Measurements from ENCODE around the gene FAM163B. TPM values are rescaled to one million over a fixed set of nuclear protein-coding genes. Genes with fewer than 3 reads are reported as not detected.
"Not testable (repeated sequence)": the region's sequence is repeated elsewhere in the genome, so short reads cannot be mapped to it uniquely, and the experiment has no call there.

FAM163B gene
- total RNA-seq, 1 experiment from 2014 or later = not detected

- BruUV-seq (replicated peaks) = no TSS peak
- H3K36me3 Mint-ChIP-seq (ENCODE audit: insufficient read depth, unreplicated experiment) = no peaks in the 10 kb centered on the region
- H3K4me3 Mint-ChIP-seq (ENCODE audit: unreplicated experiment) = no peak overlapping the region
- ChIA-PET POLR2A (no interaction called here), CTCF (no interaction called here)
- no peaks in the 10 kb centered on the region for H3K4me1 Mint-ChIP-seq (ENCODE audit: insufficient read depth, unreplicated experiment)
- intact Hi-C loops (cut with micrococcal nuclease) = no loop called here
- peaks cover 66% of the 10 kb centered on the region for H3K27me3 Mint-ChIP-seq (ENCODE audit: insufficient read depth, unreplicated experiment)
- no peaks in the 10 kb centered on the region for H3K9me3 Mint-ChIP-seq (ENCODE audit: unreplicated experiment)
- no peak for TF ChIP-seq CTCF (IDR thresholded peaks at IDR 0.05; ENCODE audit: unreplicated experiment)
- no peak overlapping the region for H3K27ac Mint-ChIP-seq (ENCODE audit: low read depth, unreplicated experiment)
- DNase-seq (ENCODE audit: unreplicated experiment) = no peak
Observed at GRCh38 chr9:133627341-133627740, 18.2 kb upstream of the FAM163B start.

GRCh38 chr9:133626008-133626407 lies 16.8 kb upstream of the FAM163B start:
- intact Hi-C loops (cut with micrococcal nuclease); H3K9me3 Mint-ChIP-seq (ENCODE audit: unreplicated experiment); DNase-seq (ENCODE audit: unreplicated experiment); BruUV-seq (replicated peaks); H3K4me1 Mint-ChIP-seq (ENCODE audit: insufficient read depth, unreplicated experiment); CTCF ChIA-PET; H3K4me3 Mint-ChIP-seq (ENCODE audit: unreplicated experiment); H3K27ac Mint-ChIP-seq (ENCODE audit: low read depth, unreplicated experiment); H3K36me3 Mint-ChIP-seq (ENCODE audit: insufficient read depth, unreplicated experiment); POLR2A ChIA-PET: not testable (repeated sequence)
- H3K27me3 Mint-ChIP-seq (ENCODE audit: insufficient read depth, unreplicated experiment) = peaks cover 79% of the 10 kb centered on the region

- CTCF ChIA-PET = no interaction called here
- H3K27ac Mint-ChIP-seq (ENCODE audit: low read depth, unreplicated experiment) = no peak overlapping the region
- H3K9me3 Mint-ChIP-seq (ENCODE audit: unreplicated experiment) = no peaks in the 10 kb centered on the region
- H3K36me3 Mint-ChIP-seq (ENCODE audit: insufficient read depth, unreplicated experiment) = no peaks in the 10 kb centered on the region
- peaks cover 100% of the 10 kb centered on the region for H3K27me3 Mint-ChIP-seq (ENCODE audit: insufficient read depth, unreplicated experiment)
- TF ChIP-seq CTCF (IDR thresholded peaks at IDR 0.05; ENCODE audit: unreplicated experiment) = no peak
- POLR2A ChIA-PET = no interaction called here
- no peak for DNase-seq (ENCODE audit: unreplicated experiment)
- intact Hi-C loops (cut with micrococcal nuclease) = no loop called here
- no peaks in the 10 kb centered on the region for H3K4me1 Mint-ChIP-seq (ENCODE audit: insufficient read depth, unreplicated experiment)
- no TSS peak for BruUV-seq (replicated peaks)
- H3K4me3 Mint-ChIP-seq (ENCODE audit: unreplicated experiment) = no peak overlapping the region
Observed at GRCh38 chr9:133622555-133622954, 13.4 kb upstream of the FAM163B start.

DNA sequence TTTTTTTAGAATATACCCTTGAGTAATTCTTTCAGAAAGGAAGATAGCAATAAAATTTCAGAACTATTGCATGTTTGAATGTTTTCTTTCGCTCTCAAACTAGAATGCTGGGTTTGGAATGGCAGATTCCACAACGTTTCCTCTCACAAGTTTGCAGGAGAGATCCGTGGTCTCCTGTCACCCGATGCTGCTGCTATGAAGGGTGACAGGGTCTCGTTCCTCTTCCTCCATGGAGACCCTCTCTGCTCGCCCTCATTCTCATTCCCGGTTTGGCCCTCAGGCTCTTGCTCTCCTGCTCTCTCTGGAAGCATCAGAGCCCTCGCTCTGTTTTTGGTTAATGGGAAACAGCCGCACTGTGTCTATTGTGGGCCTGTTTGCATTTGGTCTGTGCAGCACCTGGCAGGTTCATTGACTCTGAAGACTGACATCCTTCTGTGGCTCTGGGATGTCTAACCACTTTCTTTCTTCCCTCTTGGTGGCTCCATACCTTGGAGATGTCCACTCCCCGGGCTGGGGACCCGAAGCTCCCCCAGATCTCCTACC lies 12.6 kb upstream of the FAM163B start:
- no peak for DNase-seq (ENCODE audit: unreplicated experiment)
- H3K36me3 Mint-ChIP-seq (ENCODE audit: insufficient read depth, unreplicated experiment) = no peaks in the 10 kb centered on the region
- CTCF ChIA-PET = no interaction called here
- no TSS peak for BruUV-seq (replicated peaks)
- H3K4me1 Mint-ChIP-seq (ENCODE audit: insufficient read depth, unreplicated experiment) = no peaks in the 10 kb centered on the region
- no peaks in the 10 kb centered on the region for H3K9me3 Mint-ChIP-seq (ENCODE audit: unreplicated experiment)
- POLR2A ChIA-PET = no interaction called here
- H3K27ac Mint-ChIP-seq (ENCODE audit: low read depth, unreplicated experiment) = no peak overlapping the region
- intact Hi-C loops (cut with micrococcal nuclease) = no loop called here
- no peak overlapping the region for H3K4me3 Mint-ChIP-seq (ENCODE audit: unreplicated experiment)
- peaks cover 92% of the 10 kb centered on the region for H3K27me3 Mint-ChIP-seq (ENCODE audit: insufficient read depth, unreplicated experiment)
- no peak for TF ChIP-seq CTCF (IDR thresholded peaks at IDR 0.05; ENCODE audit: unreplicated experiment)

DNA sequence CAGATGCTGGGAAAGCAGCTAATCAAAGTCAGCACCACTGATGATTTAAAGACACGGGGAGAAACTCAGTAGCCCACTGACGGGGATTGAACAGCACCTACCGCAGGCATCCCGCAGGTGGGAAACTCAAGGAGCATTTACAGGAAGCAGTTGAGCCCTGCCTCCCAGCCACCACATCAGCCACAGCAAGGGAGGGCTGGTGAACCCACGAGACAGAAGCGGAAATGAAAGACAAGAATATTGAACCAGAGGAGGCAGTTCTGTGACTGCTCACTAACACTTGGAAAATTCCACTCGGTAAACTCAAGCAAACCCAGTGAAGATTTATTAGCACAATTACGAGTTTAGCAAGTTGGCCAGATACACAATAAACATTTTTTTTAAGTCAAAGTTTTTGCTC lies 10.6 kb upstream of the FAM163B start:
- TF ChIP-seq CTCF (IDR thresholded peaks at IDR 0.05; ENCODE audit: unreplicated experiment) = no peak
- intact Hi-C loops (cut with micrococcal nuclease) = no loop called here
- Mint-ChIP-seq H3K4me3 (ENCODE audit: unreplicated experiment) (no peak overlapping the region), H3K9me3 (ENCODE audit: unreplicated experiment) (no peaks in the 10 kb centered on the region), H3K27ac (ENCODE audit: low read depth, unreplicated experiment) (no peak overlapping the region), H3K36me3 (ENCODE audit: insufficient read depth, unreplicated experiment) (no peaks in the 10 kb centered on the region), H3K27me3 (ENCODE audit: insufficient read depth, unreplicated experiment) (peaks cover 90% of the 10 kb centered on the region), H3K4me1 (ENCODE audit: insufficient read depth, unreplicated experiment) (no peaks in the 10 kb centered on the region)
- ChIA-PET CTCF (no interaction called here), POLR2A (no interaction called here)
- no peak for DNase-seq (ENCODE audit: unreplicated experiment)
- BruUV-seq (replicated peaks) = no TSS peak
